Activated CD8-positive, alpha-beta memory T cell treated with anti-CD3 and anti-CD28 coated beads for 1 hour (primary cell): ENCODE results near the gene PEX11A.
A peak's percentile ranks its signal among the peaks of the same experiment; 100 is the strongest.

Experiments
- DNase-seq, 2 donors: peaks; one replicate each; pipeline ENCODE4 v3.0.0-alpha.2; 2020; ENCODE audit warnings: low read depth in 1 of 2; ENCODE audit errors: extremely low read depth in 1 of 2

Gene PEX11A

DNA sequence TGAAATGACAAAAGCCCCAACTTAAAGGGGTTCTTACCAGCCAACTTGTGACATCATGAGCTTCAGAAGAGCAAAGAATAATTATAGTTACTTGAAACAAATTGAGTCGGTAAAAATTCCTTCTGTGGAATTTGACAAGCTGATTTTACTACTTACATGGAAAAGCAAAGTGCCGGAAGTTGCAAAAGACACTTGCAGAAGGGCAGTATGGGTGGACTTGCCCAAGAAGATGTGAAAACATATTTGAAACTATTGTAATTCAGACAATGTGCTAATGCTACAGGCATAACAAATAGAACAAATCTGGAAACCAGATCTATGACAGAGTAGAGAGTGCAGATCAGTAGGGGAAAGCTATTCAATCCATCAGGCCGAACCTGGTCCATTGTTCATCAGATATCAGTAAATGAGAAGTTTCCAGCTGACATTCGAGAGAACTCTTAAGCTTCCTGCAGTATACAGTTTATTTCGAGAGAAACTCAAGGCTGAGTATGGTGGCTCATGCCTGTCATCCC lies 32.8 kb downstream of the PEX11A start:
- no peak for DNase-seq

GRCh38 chr15:89656116-89656815 lies 34.3 kb downstream of the PEX11A start:
- DNase-seq: no peak

GRCh38 chr15:89654847-89655805 lies 35.4 kb downstream of the PEX11A start, which contains the start of gene KIF7:
KIF7 (minus strand) TSS chr15:89655467; CDS start chr15:89652930, 2,537 bp downstream.
- DNase-seq: no peak

DNA sequence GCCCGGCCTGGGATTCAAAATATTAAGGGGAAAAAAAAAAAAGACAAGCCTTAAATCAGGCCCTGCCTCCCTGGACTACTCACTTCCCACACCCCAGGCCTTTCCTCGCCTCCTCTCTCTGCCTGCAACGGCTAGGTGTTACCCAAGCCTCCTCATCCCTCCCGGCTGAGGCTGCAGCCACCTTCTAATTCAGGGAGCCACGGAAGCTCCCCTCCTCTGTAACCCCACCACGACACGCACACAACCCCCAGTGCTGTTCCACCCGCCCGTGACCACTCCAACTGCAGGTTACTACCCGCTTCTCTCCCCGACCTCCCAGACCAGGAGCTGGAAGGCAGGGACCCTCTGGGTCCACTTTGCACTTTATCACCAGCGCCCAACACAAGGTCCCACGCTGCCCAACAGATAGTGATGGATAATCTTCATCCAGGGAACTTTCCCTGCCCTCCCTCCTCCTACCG lies 36.2 kb downstream of the PEX11A start:
- DNase-seq: no peak

DNA sequence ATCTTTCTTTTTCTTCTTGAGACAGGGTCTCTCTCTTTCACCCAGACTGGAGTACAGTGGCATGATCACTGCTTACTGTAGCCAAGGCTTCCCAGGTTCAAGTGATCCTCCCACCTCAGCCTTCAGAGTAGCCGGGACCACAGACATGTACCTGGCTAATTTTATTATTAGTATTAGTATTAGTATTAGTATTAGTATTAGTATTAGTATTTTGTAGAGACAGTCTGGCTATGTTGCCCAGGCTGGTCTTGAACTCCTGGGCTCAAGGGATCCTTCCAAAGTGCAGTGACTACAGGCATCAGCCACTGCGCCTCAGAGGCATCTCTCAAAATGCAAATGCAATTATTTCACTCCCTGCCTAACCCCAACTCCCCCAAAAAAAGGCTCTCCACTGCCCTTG lies 37.0 kb downstream of the PEX11A start:
- DNase-seq: no peak

DNA sequence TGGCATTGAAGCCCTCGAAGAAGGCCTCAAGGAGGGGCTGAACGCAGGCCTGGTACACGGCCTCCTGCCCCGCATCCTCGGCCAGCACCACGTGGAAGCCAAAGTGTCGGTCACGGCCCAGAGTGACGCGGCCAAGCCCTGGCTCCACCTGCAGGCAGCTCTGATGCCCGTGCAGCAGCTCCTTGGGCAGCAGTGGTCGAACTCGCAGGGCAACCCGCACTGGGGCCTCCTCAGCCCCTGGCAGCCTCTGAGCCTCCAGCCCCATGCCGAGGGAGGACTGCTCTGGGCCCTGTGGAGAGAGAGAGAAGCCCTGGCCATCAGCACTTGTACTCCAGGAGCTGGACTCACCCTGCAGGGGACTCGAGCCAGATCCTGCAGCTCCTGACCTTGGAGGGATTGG lies 37.9 kb downstream of the PEX11A start:
- DNase-seq: no peak

DNA sequence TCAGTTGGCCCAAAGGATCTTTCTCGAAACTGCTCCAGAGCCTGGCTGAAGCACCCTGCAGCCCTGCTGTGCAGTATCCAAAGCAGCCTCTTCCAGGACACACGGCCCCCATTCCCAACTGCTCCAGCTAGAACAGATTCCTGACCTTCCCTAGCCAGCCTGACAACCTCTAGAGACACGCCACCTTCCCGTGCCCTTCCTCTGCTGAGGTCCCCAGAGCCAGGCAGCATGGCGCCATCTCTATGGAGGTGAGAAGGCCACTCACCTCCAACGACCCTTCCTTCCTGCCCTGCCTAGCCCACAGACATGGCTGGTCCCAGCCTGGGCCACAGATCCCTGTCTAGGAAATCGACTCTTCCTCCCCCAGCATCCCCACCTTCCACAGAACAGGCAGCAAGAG lies 38.4 kb downstream of the PEX11A start:
- DNase-seq: no peak

DNA sequence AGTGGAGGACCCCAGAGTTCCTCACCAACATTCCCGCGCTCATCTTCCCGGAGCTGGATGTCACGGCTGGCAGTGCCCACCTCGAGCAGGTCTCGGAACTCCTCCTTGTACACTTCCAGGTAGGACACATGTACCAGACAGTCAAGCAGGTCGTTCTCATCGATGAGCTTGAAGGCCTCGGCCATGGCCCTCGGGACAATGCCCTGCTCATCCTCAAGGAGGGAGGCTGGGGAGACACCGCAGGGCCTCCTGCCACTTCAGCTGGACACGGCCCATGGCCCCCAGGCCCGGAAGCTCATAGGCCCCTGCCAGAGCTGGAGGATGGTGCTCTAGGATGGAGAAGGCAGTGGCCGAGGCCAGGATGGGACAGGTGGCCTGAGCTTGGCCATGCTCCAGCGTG lies 40.8 kb downstream of the PEX11A start:
- DNase-seq: no peak

DNA sequence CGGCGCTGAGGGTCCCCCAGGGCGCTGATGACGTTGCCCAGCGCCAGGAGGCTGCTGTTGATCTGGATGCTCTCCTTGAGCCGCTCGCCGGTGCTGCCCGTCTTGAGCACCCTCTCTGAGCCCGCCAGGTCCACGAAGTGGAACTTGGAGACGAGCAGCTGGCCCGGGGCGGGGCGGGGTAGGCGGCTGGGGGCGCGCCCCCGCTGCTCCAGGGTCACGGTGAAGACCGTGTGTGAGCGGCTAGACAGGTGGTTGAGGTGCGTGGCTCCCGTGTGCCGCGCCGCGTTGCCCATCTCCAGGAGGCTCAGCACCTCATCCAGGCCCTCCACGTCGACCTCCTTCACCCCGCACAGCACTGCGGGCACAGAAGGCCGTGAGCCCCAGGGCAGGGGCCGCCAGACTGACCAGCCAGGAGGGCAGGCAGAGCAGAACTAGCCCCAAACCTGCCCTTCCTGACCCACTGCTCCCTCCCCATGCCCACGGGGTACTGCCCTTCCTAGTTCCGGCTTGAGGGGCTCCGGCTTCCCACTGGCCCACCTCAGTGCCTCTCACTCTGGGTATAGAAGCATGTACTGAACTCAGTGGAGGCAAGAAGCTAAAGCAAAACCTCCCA lies 41.4 kb downstream of the PEX11A start:
- DNase-seq: no peak

GRCh38 chr15:89648106-89649012 lies 42.2 kb downstream of the PEX11A start:
- DNase-seq: no peak

GRCh38 chr15:89647191-89647851 lies 43.2 kb downstream of the PEX11A start:
- DNase-seq: peak; percentile 17 to 42

DNA sequence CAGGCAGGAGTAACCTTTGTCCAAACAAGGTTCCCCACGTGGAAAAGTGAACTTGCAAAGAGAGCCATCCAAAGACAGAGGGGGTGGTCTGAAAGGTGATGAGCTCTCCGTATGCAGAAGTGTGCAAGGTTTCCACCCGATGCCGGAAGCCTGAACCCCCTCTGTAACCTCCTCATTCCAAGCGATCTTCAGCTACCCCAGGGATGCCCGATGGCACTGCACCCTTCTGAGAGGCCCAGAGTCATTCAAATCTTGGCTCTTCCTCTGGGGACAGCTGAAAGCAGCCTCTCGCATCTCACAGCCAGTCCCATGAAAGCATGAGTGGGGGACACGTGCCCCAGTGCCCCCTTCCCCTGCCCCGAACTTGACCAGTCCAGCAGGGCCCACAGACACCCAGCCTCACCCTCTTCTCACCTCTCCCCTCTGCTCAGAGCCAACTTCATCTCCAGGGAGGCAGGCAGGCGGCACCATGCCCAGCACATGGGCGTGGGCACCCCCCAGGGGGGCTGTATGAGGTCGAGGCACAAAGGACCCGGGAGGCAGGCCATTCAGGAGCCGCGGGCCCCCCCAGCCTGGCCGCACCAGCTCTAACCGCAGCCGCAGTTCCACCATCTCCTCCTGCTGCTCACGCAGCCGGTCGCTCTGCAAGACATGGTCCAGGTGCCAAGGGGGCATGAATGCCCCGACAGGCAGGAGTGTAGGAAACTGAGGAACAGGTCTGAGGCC lies 44.0 kb downstream of the PEX11A start:
- DNase-seq: no peak

DNA sequence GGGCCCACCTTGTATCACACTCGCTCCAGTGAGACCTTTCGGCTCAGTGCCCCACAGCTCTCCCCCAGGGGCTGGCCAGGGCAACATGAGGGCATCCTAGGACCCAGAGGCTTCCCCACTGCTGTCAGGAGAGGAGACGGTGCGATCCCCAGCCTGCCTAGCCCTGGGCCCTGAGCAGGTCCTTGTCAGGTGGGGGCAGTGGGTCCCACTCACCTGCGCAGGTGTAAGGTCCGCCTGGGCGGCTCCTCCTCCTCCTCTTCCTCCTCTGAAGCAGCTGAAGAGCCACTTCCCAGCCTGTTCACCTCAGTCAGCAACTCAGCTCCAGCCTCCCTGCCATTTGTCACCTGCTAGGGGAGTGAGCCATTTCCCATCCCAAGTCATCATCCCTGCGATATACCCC lies 44.9 kb downstream of the PEX11A start:
- no peak for DNase-seq

DNA sequence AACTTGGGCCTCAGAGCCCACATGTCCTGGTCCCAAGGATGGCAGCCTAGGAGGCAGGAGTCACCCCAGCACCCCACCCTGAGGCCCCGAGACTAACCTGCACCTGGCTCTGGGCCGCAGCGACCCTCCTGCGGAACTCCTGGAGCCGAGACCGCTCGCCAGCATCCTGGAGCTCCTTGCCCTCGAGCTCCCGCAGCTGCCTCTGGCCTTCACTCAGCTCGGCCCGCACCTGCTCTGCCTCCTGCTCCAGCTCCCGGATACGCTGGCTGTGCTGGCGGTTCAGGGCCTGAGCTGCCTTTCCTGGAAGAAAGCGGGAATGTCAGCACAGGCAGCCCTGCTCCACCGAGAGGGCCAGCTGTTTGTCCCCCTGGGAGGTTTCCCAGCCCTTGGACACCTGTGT lies 48.4 kb downstream of the PEX11A start:
- DNase-seq: no peak

DNA sequence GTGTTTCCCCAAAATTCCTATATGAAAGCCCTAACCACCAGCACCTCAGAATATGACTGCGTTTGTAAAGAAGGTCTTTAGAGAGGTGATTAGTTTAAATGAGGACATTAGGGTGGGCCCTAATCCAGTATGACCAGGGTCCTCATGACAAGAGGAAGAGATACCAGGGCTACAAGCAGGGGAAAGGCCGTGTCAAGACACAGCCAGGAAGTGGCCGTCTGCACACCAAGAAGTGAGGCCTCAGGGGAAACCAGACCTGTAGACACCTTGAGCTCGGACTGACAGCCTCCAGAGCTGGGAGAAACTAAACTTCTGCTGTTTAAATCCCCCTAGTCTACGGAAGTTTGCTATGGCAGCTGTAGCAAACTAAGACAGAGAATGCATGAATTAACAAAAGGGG lies 49.5 kb downstream of the PEX11A start:
- no peak for DNase-seq

DNA sequence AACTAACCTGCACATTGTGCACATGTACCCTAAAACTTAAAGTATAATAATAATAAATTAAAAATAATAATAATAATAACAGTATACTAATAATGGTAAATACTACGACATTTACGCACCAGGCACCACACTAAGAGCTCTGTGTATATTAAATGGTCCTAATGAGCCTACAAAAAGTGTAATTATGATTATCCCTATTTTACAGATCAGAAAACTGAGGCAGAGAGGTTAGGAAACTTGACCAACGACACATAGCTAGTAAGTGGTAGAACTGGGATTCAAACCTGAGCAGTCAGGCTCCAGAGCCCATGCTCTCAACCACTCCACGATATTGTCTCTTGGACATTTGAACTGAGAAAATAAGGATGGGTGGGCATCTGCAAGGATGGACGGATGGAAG lies 50.3 kb downstream of the PEX11A start:
- no peak for DNase-seq

GRCh38 chr15:89633585-89633984 lies 57.0 kb downstream of the PEX11A start:
- no peak for DNase-seq

DNA sequence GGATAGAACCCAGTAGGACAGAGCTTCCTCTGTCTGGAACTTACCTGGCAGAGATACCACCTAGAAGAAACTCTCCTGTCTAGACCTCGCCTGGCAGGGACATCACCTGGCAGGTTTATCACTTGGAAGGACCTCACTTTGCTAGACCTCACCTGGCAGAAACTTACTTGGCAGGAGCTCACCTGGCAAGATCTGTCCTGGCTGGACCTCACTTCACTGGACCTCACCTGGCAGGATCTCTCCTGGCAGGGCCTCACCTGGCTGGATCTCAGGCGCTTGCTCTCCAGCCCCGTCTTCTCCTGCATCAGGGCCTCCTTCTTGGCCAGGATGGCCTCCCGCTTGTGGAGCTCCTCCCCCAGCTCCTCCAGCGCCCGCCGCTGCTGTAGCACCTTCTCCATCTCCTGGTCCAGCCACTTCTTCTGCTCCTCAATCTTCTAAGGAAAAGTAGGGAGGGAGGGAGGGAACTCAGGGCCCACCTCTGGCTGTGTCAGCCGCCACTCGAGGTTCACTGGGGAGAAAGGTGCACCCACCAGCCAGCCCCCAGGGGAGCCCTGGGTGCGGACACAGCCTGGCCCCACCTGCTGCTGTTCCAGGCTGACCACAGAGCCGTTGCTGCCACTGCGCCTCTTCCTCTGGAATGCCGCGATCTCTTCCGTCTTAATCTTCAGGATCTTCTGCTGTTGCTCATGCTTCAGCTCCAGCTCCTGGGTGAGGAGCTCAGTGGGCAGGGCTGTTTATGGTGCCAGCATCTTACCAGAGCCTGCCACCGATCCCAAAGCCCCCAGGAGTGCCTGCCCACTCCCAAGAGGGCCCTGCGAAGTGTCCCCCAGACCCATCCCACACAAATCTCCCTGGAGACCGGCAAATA lies 57.8 kb downstream of the PEX11A start:
- no peak for DNase-seq
